Stimulated activated CD4-positive, alpha-beta T cell treated with anti-CD3 and anti-CD28 coated beads, Interleukin-12 subunit alpha, Interleukin-12 subunit beta, amount 100 ng/mL, for 4 hours (primary cell): Measurements from ENCODE around the gene NFYC.

Experiments
- DNase-seq: peaks from one replicate; pipeline ENCODE4 v3.0.0-alpha.2; 2020

Gene NFYC

GRCh38 chr1:40740039-40740996 lies 48.8 kb downstream of the NFYC start:
- no peak for DNase-seq

- DNase-seq: no peak
Measured at GRCh38 chr1:40740997-40741736, 49.7 kb downstream of the NFYC start.

GRCh38 chr1:40742363-40743061 lies 51.0 kb downstream of the NFYC start:
- no peak for DNase-seq

- DNase-seq: no peak
Measured at GRCh38 chr1:40743452-40743851, 51.9 kb downstream of the NFYC start.

- DNase-seq: no peak
Measured at GRCh38 chr1:40743860-40744259, 52.4 kb downstream of the NFYC start.

GRCh38 chr1:40745176-40745575 lies 53.7 kb downstream of the NFYC start:
- DNase-seq: no peak

- no peak for DNase-seq
Measured at GRCh38 chr1:40746344-40747090, 55.0 kb downstream of the NFYC start.

- DNase-seq: no peak
Measured at GRCh38 chr1:40748841-40749718, 57.6 kb downstream of the NFYC start.

GRCh38 chr1:40749817-40750216 lies 58.3 kb downstream of the NFYC start:
- DNase-seq: no peak

GRCh38 chr1:40750451-40750908 lies 59.0 kb downstream of the NFYC start:
- no peak for DNase-seq

- no peak for DNase-seq
Measured at GRCh38 chr1:40751802-40752201, 60.3 kb downstream of the NFYC start.

- DNase-seq: no peak
Measured at GRCh38 chr1:40753142-40753882, 61.8 kb downstream of the NFYC start.

- no peak for DNase-seq
Measured at GRCh38 chr1:40754201-40754600, 62.7 kb downstream of the NFYC start.

GRCh38 chr1:40755067-40755466 lies 63.6 kb downstream of the NFYC start:
- DNase-seq: no peak

- no peak for DNase-seq
Measured at GRCh38 chr1:40756523-40756922, 65.0 kb downstream of the NFYC start.

- DNase-seq: no peak
Measured at GRCh38 chr1:40757084-40757483, 65.6 kb downstream of the NFYC start.

GRCh38 chr1:40758004-40758403 lies 66.5 kb downstream of the NFYC start:
- DNase-seq: no peak

GRCh38 chr1:40758578-40759343 lies 67.3 kb downstream of the NFYC start:
- no peak for DNase-seq

GRCh38 chr1:40760984-40761383 lies 69.5 kb downstream of the NFYC start:
- DNase-seq: no peak
